SK-N-SH treated with all-trans-retinoic acid at 6 μM for 48 hours (cell line): Measurements from ENCODE around the gene IFT122.

Source experiments
- GLIS3 ChIP-seq: fragments of 250-450 bp; sonication (Bioruptor Pico); IDR thresholded peaks from 2 replicates; pipeline ENCODE4 v1.5.0; 2020; ENCODE audit warnings: mild to moderate bottlenecking, moderate library complexity
- TOX ChIP-seq: fragments of 250-450 bp; sonication (Bioruptor Pico); IDR thresholded peaks from 2 replicates; pipeline ENCODE4 v1.8.0; 2021; ENCODE audit warnings: mild to moderate bottlenecking, moderate library complexity, borderline replicate concordance
- TSHZ2 ChIP-seq: fragments of 250-450 bp; sonication (Bioruptor Pico); IDR thresholded peaks from 2 replicates; pipeline ENCODE4 v1.5.0; 2020; ENCODE audit warnings: mild to moderate bottlenecking, moderate library complexity
- TF ChIP-seq, protein P1 (sequence below): fragments of 250-450 bp; sonication (Bioruptor Pico); IDR thresholded peaks from 2 replicates; pipeline ENCODE4 v1.5.1; 2021; ENCODE audit warnings: mild to moderate bottlenecking, moderate library complexity

- TF ChIP-seq TOX (CRISPR knock-in tag) (no peak), GLIS3 (no peak), TSHZ2 (CRISPR knock-in tag) (no peak)
- TF ChIP-seq, protein P1, sequence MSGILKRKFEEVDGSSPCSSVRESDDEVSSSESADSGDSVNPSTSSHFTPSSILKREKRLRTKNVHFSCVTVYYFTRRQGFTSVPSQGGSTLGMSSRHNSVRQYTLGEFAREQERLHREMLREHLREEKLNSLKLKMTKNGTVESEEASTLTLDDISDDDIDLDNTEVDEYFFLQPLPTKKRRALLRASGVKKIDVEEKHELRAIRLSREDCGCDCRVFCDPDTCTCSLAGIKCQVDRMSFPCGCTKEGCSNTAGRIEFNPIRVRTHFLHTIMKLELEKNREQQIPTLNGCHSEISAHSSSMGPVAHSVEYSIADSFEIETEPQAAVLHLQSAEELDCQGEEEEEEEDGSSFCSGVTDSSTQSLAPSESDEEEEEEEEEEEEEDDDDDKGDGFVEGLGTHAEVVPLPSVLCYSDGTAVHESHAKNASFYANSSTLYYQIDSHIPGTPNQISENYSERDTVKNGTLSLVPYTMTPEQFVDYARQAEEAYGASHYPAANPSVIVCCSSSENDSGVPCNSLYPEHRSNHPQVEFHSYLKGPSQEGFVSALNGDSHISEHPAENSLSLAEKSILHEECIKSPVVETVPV (CRISPR knock-in tag), result no peak
These were observed 29.1 kb upstream of the IFT122 start for GRCh38 chr3:129410971-129411370.
